ENCODE results near the gene TMEM82. TPM values are rescaled to one million over a fixed set of nuclear protein-coding genes. Genes with fewer than 3 reads are reported as not detected.
"Not testable (repeated sequence)": the region's sequence is repeated elsewhere in the genome, so short reads cannot be mapped to it uniquely, and the experiment has no call there.

Gene TMEM82
- polyA plus RNA-seq, result 15.6 TPM
- long read RNA-seq, donor 1, transcript TMEM82-201 (6 exons, 1,520 nt), result major isoform, 5 of 5 reads
- long read RNA-seq, donor 1, partial matches to known transcripts, result 0 of 5 reads
- long read RNA-seq, donor 1, other reads (novel, unspliced or antisense), result 0 of 5 reads
- long read RNA-seq, donor 2, transcript TMEM82-201 (6 exons, 1,520 nt), result major isoform, 12 of 19 reads
- long read RNA-seq, donor 2, partial matches to known transcripts, result 7 of 19 reads
- long read RNA-seq, donor 2, other reads (novel, unspliced or antisense), result 0 of 19 reads
- long read RNA-seq, donor 3, result 0 reads
- long read RNA-seq, donor 4, partial matches to known transcripts, result 0 of 1 reads
- long read RNA-seq, donor 4, other reads (novel, unspliced or antisense), result 0 of 1 reads
- long read RNA-seq, donor 5, partial matches to known transcripts, result 0 of 4 reads
- long read RNA-seq, donor 5, other reads (novel, unspliced or antisense), result 0 of 4 reads
- long read RNA-seq, donor 6, transcript TMEM82-201 (6 exons, 1,520 nt), result major isoform, 11 of 11 reads
- long read RNA-seq, donor 6, partial matches to known transcripts, result 0 of 11 reads
- long read RNA-seq, donor 6, other reads (novel, unspliced or antisense), result 0 of 11 reads
- long read RNA-seq, donor 7, partial matches to known transcripts, result 0 of 3 reads
- long read RNA-seq, donor 7, other reads (novel, unspliced or antisense), result 0 of 3 reads
- long read RNA-seq, donor 8, transcript TMEM82-201 (6 exons, 1,520 nt), result major isoform, 12 of 18 reads
- long read RNA-seq, donor 8, partial matches to known transcripts, result 6 of 18 reads
- long read RNA-seq, donor 8, other reads (novel, unspliced or antisense), result 0 of 18 reads
- long read RNA-seq, donor 9, transcript TMEM82-201 (6 exons, 1,520 nt), result major isoform, 9 of 9 reads
- long read RNA-seq, donor 9, partial matches to known transcripts, result 0 of 9 reads
- long read RNA-seq, donor 9, other reads (novel, unspliced or antisense), result 0 of 9 reads
- long read RNA-seq, donor 10, transcript TMEM82-201 (6 exons, 1,520 nt), result major isoform, 17 of 17 reads
- long read RNA-seq, donor 10, partial matches to known transcripts, result 0 of 17 reads
- long read RNA-seq, donor 10, other reads (novel, unspliced or antisense), result 0 of 17 reads
- long read RNA-seq, donor 11, transcript TMEM82-201 (6 exons, 1,520 nt), result major isoform, 5 of 5 reads
- long read RNA-seq, donor 11, partial matches to known transcripts, result 0 of 5 reads
- long read RNA-seq, donor 11, other reads (novel, unspliced or antisense), result 0 of 5 reads

- H3K9me3 ChIP-seq (ENCODE audit: control insufficient read depth, low read depth, low read length), result peaks cover 3% of the 10 kb centered on the region
- peak within 1 kb of the TSS; percentile 47 for H3K4me3 ChIP-seq (ENCODE audit: low read length)
- peak; percentile 82 to 89 for DNase-seq
- H3K27ac ChIP-seq (ENCODE audit: low read length), result peak within 1 kb of the TSS; percentile 92
- H3K4me1 ChIP-seq (ENCODE audit: control insufficient read depth, insufficient read depth, low read length), result peaks cover 37% of the 10 kb centered on the region
- peaks cover 7% of the 10 kb centered on the region for H3K36me3 ChIP-seq (ENCODE audit: control insufficient read depth, insufficient read depth, low read length)
- no CpG with 5 or more reads among the region's 14 CpGs for WGBS (ENCODE audit: insufficient coverage, low lambda C conversion rate)
- H3K27me3 ChIP-seq (ENCODE audit: control insufficient read depth, insufficient read depth, low read length), result no peaks in the 10 kb centered on the region
These were observed at the start of gene TMEM82 for GRCh38 chr1:15742339-15742801. TMEM82 (plus strand) TSS chr1:15742499; CDS start chr1:15742560, 61 bp downstream.

- Histone ChIP-seq H3K9me3 (ENCODE audit: control insufficient read depth, low read depth, low read length) (no peaks in the 10 kb centered on the region), H3K27ac (ENCODE audit: low read length) (no peak overlapping the region), H3K4me1 (ENCODE audit: control insufficient read depth, insufficient read depth, low read length) (no peaks in the 10 kb centered on the region), H3K36me3 (ENCODE audit: control insufficient read depth, insufficient read depth, low read length) (peaks cover 16% of the 10 kb centered on the region), H3K27me3 (ENCODE audit: control insufficient read depth, insufficient read depth, low read length) (no peaks in the 10 kb centered on the region), H3K4me3 (ENCODE audit: low read length) (no peak overlapping the region)
- DNase-seq, result no peak
- WGBS (ENCODE audit: insufficient coverage, low lambda C conversion rate), result no CpG with 5 or more reads among the region's 5 CpGs
These were observed 48.9 kb upstream of the TMEM82 start for GRCh38 chr1:15693371-15693770.

GRCh38 chr1:15696956-15697521 is 45.3 kb upstream of the TMEM82 start:
- Histone ChIP-seq H3K27me3 (ENCODE audit: control insufficient read depth, insufficient read depth, low read length) (no peaks in the 10 kb centered on the region), H3K4me1 (ENCODE audit: control insufficient read depth, insufficient read depth, low read length) (no peaks in the 10 kb centered on the region), H3K27ac (ENCODE audit: low read length) (no peak overlapping the region), H3K9me3 (ENCODE audit: control insufficient read depth, low read depth, low read length) (no peaks in the 10 kb centered on the region), H3K4me3 (ENCODE audit: low read length) (no peak overlapping the region), H3K36me3 (ENCODE audit: control insufficient read depth, insufficient read depth, low read length) (peaks cover 11% of the 10 kb centered on the region)
- WGBS (ENCODE audit: insufficient coverage, low lambda C conversion rate), result no CpG with 5 or more reads among the region's 10 CpGs
- DNase-seq, result no peak

- H3K36me3 ChIP-seq (ENCODE audit: control insufficient read depth, insufficient read depth, low read length), result peaks cover 11% of the 10 kb centered on the region
- H3K4me3 ChIP-seq (ENCODE audit: low read length), result no peak overlapping the region
- no peak overlapping the region for H3K27ac ChIP-seq (ENCODE audit: low read length)
- no peaks in the 10 kb centered on the region for H3K27me3 ChIP-seq (ENCODE audit: control insufficient read depth, insufficient read depth, low read length)
- peaks cover 5% of the 10 kb centered on the region for H3K4me1 ChIP-seq (ENCODE audit: control insufficient read depth, insufficient read depth, low read length)
- WGBS (ENCODE audit: insufficient coverage, low lambda C conversion rate), result 100% methylated on average over 1 of the region's 2 CpGs
- no peak for DNase-seq
- H3K9me3 ChIP-seq (ENCODE audit: control insufficient read depth, low read depth, low read length), result no peaks in the 10 kb centered on the region
These were observed 44.1 kb upstream of the TMEM82 start for GRCh38 chr1:15698201-15698600.

- not testable (repeated sequence) for H3K27me3 ChIP-seq (ENCODE audit: control insufficient read depth, insufficient read depth, low read length); DNase-seq; H3K9me3 ChIP-seq (ENCODE audit: control insufficient read depth, low read depth, low read length); H3K4me3 ChIP-seq (ENCODE audit: low read length); H3K27ac ChIP-seq (ENCODE audit: low read length)
- WGBS (ENCODE audit: insufficient coverage, low lambda C conversion rate), result no CpG with 5 or more reads among the region's 4 CpGs
- Histone ChIP-seq H3K4me1 (ENCODE audit: control insufficient read depth, insufficient read depth, low read length) (peaks cover 14% of the 10 kb centered on the region), H3K36me3 (ENCODE audit: control insufficient read depth, insufficient read depth, low read length) (peaks cover 11% of the 10 kb centered on the region)
These were observed 43.0 kb upstream of the TMEM82 start for GRCh38 chr1:15699321-15699720.

- H3K36me3 ChIP-seq (ENCODE audit: control insufficient read depth, insufficient read depth, low read length), result peaks cover 13% of the 10 kb centered on the region
- no peaks in the 10 kb centered on the region for H3K9me3 ChIP-seq (ENCODE audit: control insufficient read depth, low read depth, low read length)
- DNase-seq, result no peak
- H3K4me1 ChIP-seq (ENCODE audit: control insufficient read depth, insufficient read depth, low read length), result peaks cover 14% of the 10 kb centered on the region
- no CpG with 5 or more reads among the region's 6 CpGs for WGBS (ENCODE audit: insufficient coverage, low lambda C conversion rate)
- no peaks in the 10 kb centered on the region for H3K27me3 ChIP-seq (ENCODE audit: control insufficient read depth, insufficient read depth, low read length)
- H3K4me3 ChIP-seq (ENCODE audit: low read length), result no peak overlapping the region
- H3K27ac ChIP-seq (ENCODE audit: low read length), result no peak overlapping the region
These were observed 41.8 kb upstream of the TMEM82 start for GRCh38 chr1:15700508-15700907.

- peaks cover 6% of the 10 kb centered on the region for H3K36me3 ChIP-seq (ENCODE audit: control insufficient read depth, insufficient read depth, low read length)
- DNase-seq, result no peak
- peaks cover 14% of the 10 kb centered on the region for H3K4me1 ChIP-seq (ENCODE audit: control insufficient read depth, insufficient read depth, low read length)
- no peaks in the 10 kb centered on the region for H3K27me3 ChIP-seq (ENCODE audit: control insufficient read depth, insufficient read depth, low read length)
- no peaks in the 10 kb centered on the region for H3K9me3 ChIP-seq (ENCODE audit: control insufficient read depth, low read depth, low read length)
- no CpG with 5 or more reads among the region's 8 CpGs for WGBS (ENCODE audit: insufficient coverage, low lambda C conversion rate)
- no peak overlapping the region for H3K4me3 ChIP-seq (ENCODE audit: low read length)
- no peak overlapping the region for H3K27ac ChIP-seq (ENCODE audit: low read length)
These were observed 40.5 kb upstream of the TMEM82 start for GRCh38 chr1:15701784-15702183.

GRCh38 chr1:15702722-15703550 is 39.4 kb upstream of the TMEM82 start:
- Histone ChIP-seq H3K27me3 (ENCODE audit: control insufficient read depth, insufficient read depth, low read length) (no peaks in the 10 kb centered on the region), H3K9me3 (ENCODE audit: control insufficient read depth, low read depth, low read length) (no peaks in the 10 kb centered on the region), H3K4me1 (ENCODE audit: control insufficient read depth, insufficient read depth, low read length) (peaks cover 14% of the 10 kb centered on the region), H3K4me3 (ENCODE audit: low read length) (peak overlapping the region; percentile 3), H3K27ac (ENCODE audit: low read length) (peak overlapping the region; percentile 85), H3K36me3 (ENCODE audit: control insufficient read depth, insufficient read depth, low read length) (peaks cover 5% of the 10 kb centered on the region)
- no peak for DNase-seq
- no CpG with 5 or more reads among the region's 19 CpGs for WGBS (ENCODE audit: insufficient coverage, low lambda C conversion rate)

- no CpG with 5 or more reads among the region's 9 CpGs for WGBS (ENCODE audit: insufficient coverage, low lambda C conversion rate)
- no peaks in the 10 kb centered on the region for H3K9me3 ChIP-seq (ENCODE audit: control insufficient read depth, low read depth, low read length)
These were observed 38.7 kb upstream of the TMEM82 start for GRCh38 chr1:15703562-15703961.

More at GRCh38 chr1:15703562-15703961, 38.7 kb upstream of the TMEM82 start:
- Histone ChIP-seq H3K27ac (ENCODE audit: low read length) (peak overlapping the region; percentile 85), H3K4me3 (ENCODE audit: low read length) (peak overlapping the region; percentile 3), H3K27me3 (ENCODE audit: control insufficient read depth, insufficient read depth, low read length) (no peaks in the 10 kb centered on the region), H3K4me1 (ENCODE audit: control insufficient read depth, insufficient read depth, low read length) (peaks cover 14% of the 10 kb centered on the region), H3K36me3 (ENCODE audit: control insufficient read depth, insufficient read depth, low read length) (peaks cover 5% of the 10 kb centered on the region)
- DNase-seq, result peak; percentile 73 to 84
